SK-N-SH (cell line): ENCODE data around the gene AP3S2. TPM values are rescaled to one million over a fixed set of nuclear protein-coding genes. Genes with fewer than 3 reads are reported as not detected.

Source experiments
- CTCF ChIA-PET: fragments of 300-600, 350-600 bp; formaldehyde crosslinking; extraction: SDS; loops from one replicate; lab custom pipeline; 2021; lab: Yijun Ruan, JAX
- POLR2A ChIA-PET: fragments of 350-600 bp; sonication (Branson Sonifier 250); formaldehyde crosslinking; extraction: SDS; loops from one replicate; lab custom pipeline; 2020; ENCODE audit warnings: antibody characterized with exemption, inconsistent platforms; lab: Yijun Ruan, JAX
- DNase-seq: peaks from one replicate; pipeline ENCODE4 v3.0.0; 2012
- H2AFZ ChIP-seq: fragments of 200-600 bp; sonication (generic); 2 replicates; pipeline ENCODE4 v1.8.1; 2016; ENCODE audit warnings: antibody characterized with exemption, mild to moderate bottlenecking, low read depth
- H3F3A ChIP-seq: fragments of 200-600 bp; sonication (generic); replicated peaks from 2 replicates; pipeline ENCODE3; 2016; ENCODE audit warnings: antibody characterized with exemption, mild to moderate bottlenecking; ENCODE audit not compliant: insufficient read depth
- H3K27ac ChIP-seq, 2 experiments: fragments of 200-500 bp in 1 of 2; fragments of 200-600 bp in 1 of 2; sonication (Bioruptor generic) in 1 of 2; sonication (generic), shearing (Covaris generic) in 1 of 2; 2 replicates each; pipeline versions ENCODE4 v1.5.1 to v1.6.1; 2014 to 2016; ENCODE audit warnings: low read depth in 2 of 2, inconsistent platforms in 1 of 2, low read length in 1 of 2, mild to moderate bottlenecking in 1 of 2, mixed read lengths in 1 of 2
- H3K27me3 ChIP-seq: fragments of 200-600 bp; sonication (generic), shearing (Covaris generic); 2 replicates; pipeline ENCODE4 v1.6.1; 2016; ENCODE audit warnings: mixed run types; ENCODE audit not compliant: insufficient read depth
- H3K36me3 ChIP-seq, 2 experiments: fragments of 200-500 bp in 1 of 2; fragments of 200-600 bp in 1 of 2; sonication (Bioruptor generic) in 1 of 2; sonication (generic) in 1 of 2; replicated peaks in 1 of 2; 2 replicates each; pipeline versions ENCODE3 to v1.5.1; 2014 to 2016; ENCODE audit warnings: low read length in 1 of 2, mild to moderate bottlenecking in 1 of 2; ENCODE audit not compliant: insufficient read depth in 2 of 2, control insufficient read depth in 1 of 2
- H3K4me1 ChIP-seq, 2 experiments: fragments of 200-500 bp in 1 of 2; fragments of 200-600 bp in 1 of 2; sonication (Bioruptor generic) in 1 of 2; sonication (generic), shearing (Covaris generic) in 1 of 2; 2 replicates each; pipeline versions ENCODE4 v1.5.1 to v1.6.1; 2014 to 2016; ENCODE audit warnings: low read depth in 1 of 2, low read length in 1 of 2, mixed run types in 1 of 2; ENCODE audit not compliant: insufficient read depth in 2 of 2, control insufficient read depth in 1 of 2
- H3K4me2 ChIP-seq: fragments of 200-600 bp; sonication (generic), shearing (Covaris generic); 2 replicates; pipeline ENCODE4 v1.6.1; 2017; ENCODE audit warnings: mixed run types
- H3K4me3 ChIP-seq, 2 experiments: fragments of 200-500 bp in 1 of 2; fragments of 200-600 bp in 1 of 2; sonication (Bioruptor generic) in 1 of 2; sonication (generic), shearing (Covaris generic) in 1 of 2; 2 replicates each; pipeline versions ENCODE4 v1.5.1 to v1.8.1; 2014 to 2016; ENCODE audit warnings: low read depth in 2 of 2, inconsistent platforms in 1 of 2, low read length in 1 of 2, mild to moderate bottlenecking in 1 of 2, mixed read lengths in 1 of 2, moderate library complexity in 1 of 2
- H3K79me2 ChIP-seq: fragments of 200-600 bp; sonication (generic); 2 replicates; pipeline ENCODE4 v1.8.1; 2017; ENCODE audit warnings: mild to moderate bottlenecking; ENCODE audit not compliant: insufficient read depth
- H3K9ac ChIP-seq: fragments of 200-600 bp; sonication (generic); 2 replicates; pipeline ENCODE4 v1.6.1; 2017; ENCODE audit warnings: mixed run types
- H3K9me2 ChIP-seq: fragments of 200-600 bp; sonication (generic); 2 replicates; pipeline ENCODE4 v1.6.1; 2017; ENCODE audit warnings: mixed run types
- H3K9me3 ChIP-seq: fragments of 200-600 bp; sonication (generic); 2 replicates; pipeline ENCODE4 v1.6.1; 2017; ENCODE audit warnings: mixed run types, mild to moderate bottlenecking, moderate library complexity
- H4K20me1 ChIP-seq: fragments of 200-600 bp; sonication (generic); 2 replicates; pipeline ENCODE4 v1.6.1; 2017; ENCODE audit warnings: mild to moderate bottlenecking, mixed run types; ENCODE audit not compliant: insufficient read depth
- ELF1 ChIP-seq: IDR thresholded peaks from 2 replicates; pipeline ENCODE4 v1.4.0; 2012
- EP300 ChIP-seq, 2 experiments: IDR thresholded peaks; 2 replicates each; pipeline versions ENCODE4 v1.4.0 to v1.6.1; 2012; ENCODE audit warnings: borderline replicate concordance in 1 of 2, low read depth in 1 of 2, low read length in 1 of 2
- EZH2phosphoT487 ChIP-seq: fragments of 200-600 bp; sonication (generic); IDR thresholded peaks from 2 replicates; pipeline ENCODE4 v1.6.1; 2017; ENCODE audit warnings: low read depth, mixed run types, mild to moderate bottlenecking, antibody characterized with exemption, moderate library complexity, borderline replicate concordance
- FOXJ3 ChIP-seq: sonication (generic); formaldehyde crosslinking; IDR thresholded peaks from 2 replicates; pipeline ENCODE4 v1.5.1; 2020; ENCODE audit warnings: mild to moderate bottlenecking, missing genetic modification reagents
- FOXM1 ChIP-seq: IDR thresholded peaks from 2 replicates; pipeline ENCODE4 v1.4.0; 2012; ENCODE audit warnings: low read depth, mild to moderate bottlenecking
- GATA2 ChIP-seq: sonication (generic); formaldehyde crosslinking; IDR thresholded peaks from 2 replicates; pipeline ENCODE4 v1.5.0; 2020; ENCODE audit warnings: mild to moderate bottlenecking, missing genetic modification reagents
- NRF1 ChIP-seq: IDR thresholded peaks from 2 replicates; pipeline ENCODE4 v1.6.1; 2012; ENCODE audit warnings: low read depth, mild to moderate bottlenecking, low read length
- RCOR1 ChIP-seq: fragments of 150-350 bp; IDR thresholded peaks from 2 replicates; pipeline ENCODE4 v1.6.1; 2017; ENCODE audit warnings: antibody characterized with exemption, low read length
- RFX5 ChIP-seq: IDR thresholded peaks from 2 replicates; pipeline ENCODE4 v1.6.1; 2012; ENCODE audit warnings: mild to moderate bottlenecking, improper control_type of control experiment, low read length
- TCF12 ChIP-seq: IDR thresholded peaks from 2 replicates; pipeline ENCODE4 v1.4.0; 2012
- YY1 ChIP-seq: IDR thresholded peaks from 2 replicates; pipeline ENCODE4 v1.4.0; 2012; ENCODE audit warnings: low read depth, mild to moderate bottlenecking
- WGBS: methylation state at CpG from one replicate; pipeline ENCODE4 v1.1.6; 2017; ENCODE audit warnings: low lambda C conversion rate; 5-methylcytosine and 5-hydroxymethylcytosine counted together
- polyA plus RNA-seq, 3 experiments: library from polyadenylated mRNA; depleted of rRNA; stranded (reverse); fragments of >200 nt; gene quantifications; 2 replicates each; pipeline ENCODE4 v1.2.3, GENCODE V29; 2012
- TF ChIP-seq, protein P1 (sequence below): IDR thresholded peaks from 2 replicates; pipeline ENCODE4 v1.4.0; 2012; ENCODE audit warnings: low read depth, borderline replicate concordance
- TF ChIP-seq, protein P2 (sequence below): IDR thresholded peaks from 2 replicates; pipeline ENCODE4 v1.4.0; 2012; ENCODE audit warnings: low read depth, borderline replicate concordance
- TF ChIP-seq, protein P3 (sequence below): fragments of 150-350 bp; IDR thresholded peaks from 2 replicates; pipeline ENCODE4 v1.6.1; 2016; ENCODE audit warnings: mild to moderate bottlenecking, low read depth, low read length
- TF ChIP-seq, protein P4 (sequence below): fragments of 150-350 bp; IDR thresholded peaks from 2 replicates; pipeline ENCODE4 v1.6.1; 2017; ENCODE audit warnings: antibody characterized with exemption, low read length, low read depth, borderline replicate concordance
- TF ChIP-seq, protein P5 (sequence below): IDR thresholded peaks from 2 replicates; pipeline ENCODE4 v1.6.1; 2012; ENCODE audit warnings: mild to moderate bottlenecking, low read depth, low read length, moderate library complexity

The AP3S2 gene
- polyA plus RNA-seq, 1 of the 3 experiments (the other 2 are of a cell fraction), result 11.9 TPM

DNA sequence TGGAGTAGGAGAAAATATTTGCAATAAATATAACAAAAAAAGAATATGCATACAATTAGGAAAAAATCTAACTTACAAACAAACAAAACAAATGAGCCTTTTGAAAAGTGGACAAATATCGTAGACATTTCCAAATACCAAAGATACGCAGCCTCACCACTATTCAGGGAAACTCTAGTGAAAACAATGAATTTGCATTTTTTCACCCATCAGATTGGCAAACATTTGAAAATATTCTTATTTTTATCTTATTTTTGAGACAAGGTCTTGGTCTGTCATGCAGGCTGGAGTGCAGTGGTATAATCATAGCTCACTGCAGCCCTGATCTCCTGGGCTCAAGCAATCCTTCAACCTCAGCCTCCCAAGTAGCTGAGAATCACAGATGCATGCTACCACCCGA lies 15.5 kb downstream of the AP3S2 start:
- H2AFZ ChIP-seq, result no peak overlapping the region
- ChIA-PET CTCF (interaction anchor here (2.9 to 8.2 kb wide), 3 partner anchors 10 to 138 kb away, joined by 15 to 153 read pairs (median 58); no protein-coding TSS in a partner anchor), POLR2A (no interaction called here)
- peaks cover 23 to 42% of the 10 kb centered on the region in 2 experiments for H3K36me3 ChIP-seq
- no peaks in the 10 kb centered on the region for H3K9me2 ChIP-seq
- TF ChIP-seq, protein P1, sequence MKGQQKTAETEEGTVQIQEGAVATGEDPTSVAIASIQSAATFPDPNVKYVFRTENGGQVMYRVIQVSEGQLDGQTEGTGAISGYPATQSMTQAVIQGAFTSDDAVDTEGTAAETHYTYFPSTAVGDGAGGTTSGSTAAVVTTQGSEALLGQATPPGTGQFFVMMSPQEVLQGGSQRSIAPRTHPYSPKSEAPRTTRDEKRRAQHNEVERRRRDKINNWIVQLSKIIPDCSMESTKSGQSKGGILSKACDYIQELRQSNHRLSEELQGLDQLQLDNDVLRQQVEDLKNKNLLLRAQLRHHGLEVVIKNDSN, result no peak
- TF ChIP-seq EZH2phosphoT487, result no peak
- TF ChIP-seq, protein P2, sequence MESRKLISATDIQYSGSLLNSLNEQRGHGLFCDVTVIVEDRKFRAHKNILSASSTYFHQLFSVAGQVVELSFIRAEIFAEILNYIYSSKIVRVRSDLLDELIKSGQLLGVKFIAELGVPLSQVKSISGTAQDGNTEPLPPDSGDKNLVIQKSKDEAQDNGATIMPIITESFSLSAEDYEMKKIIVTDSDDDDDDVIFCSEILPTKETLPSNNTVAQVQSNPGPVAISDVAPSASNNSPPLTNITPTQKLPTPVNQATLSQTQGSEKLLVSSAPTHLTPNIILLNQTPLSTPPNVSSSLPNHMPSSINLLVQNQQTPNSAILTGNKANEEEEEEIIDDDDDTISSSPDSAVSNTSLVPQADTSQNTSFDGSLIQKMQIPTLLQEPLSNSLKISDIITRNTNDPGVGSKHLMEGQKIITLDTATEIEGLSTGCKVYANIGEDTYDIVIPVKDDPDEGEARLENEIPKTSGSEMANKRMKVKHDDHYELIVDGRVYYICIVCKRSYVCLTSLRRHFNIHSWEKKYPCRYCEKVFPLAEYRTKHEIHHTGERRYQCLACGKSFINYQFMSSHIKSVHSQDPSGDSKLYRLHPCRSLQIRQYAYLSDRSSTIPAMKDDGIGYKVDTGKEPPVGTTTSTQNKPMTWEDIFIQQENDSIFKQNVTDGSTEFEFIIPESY, result no peak
- TF ChIP-seq YY1, result no peak
- TF ChIP-seq, protein P3, sequence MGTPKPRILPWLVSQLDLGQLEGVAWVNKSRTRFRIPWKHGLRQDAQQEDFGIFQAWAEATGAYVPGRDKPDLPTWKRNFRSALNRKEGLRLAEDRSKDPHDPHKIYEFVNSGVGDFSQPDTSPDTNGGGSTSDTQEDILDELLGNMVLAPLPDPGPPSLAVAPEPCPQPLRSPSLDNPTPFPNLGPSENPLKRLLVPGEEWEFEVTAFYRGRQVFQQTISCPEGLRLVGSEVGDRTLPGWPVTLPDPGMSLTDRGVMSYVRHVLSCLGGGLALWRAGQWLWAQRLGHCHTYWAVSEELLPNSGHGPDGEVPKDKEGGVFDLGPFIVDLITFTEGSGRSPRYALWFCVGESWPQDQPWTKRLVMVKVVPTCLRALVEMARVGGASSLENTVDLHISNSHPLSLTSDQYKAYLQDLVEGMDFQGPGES, result no peak
- TF ChIP-seq FOXM1, result no peak
- no peak for TF ChIP-seq FOXJ3
- TF ChIP-seq, protein P4, sequence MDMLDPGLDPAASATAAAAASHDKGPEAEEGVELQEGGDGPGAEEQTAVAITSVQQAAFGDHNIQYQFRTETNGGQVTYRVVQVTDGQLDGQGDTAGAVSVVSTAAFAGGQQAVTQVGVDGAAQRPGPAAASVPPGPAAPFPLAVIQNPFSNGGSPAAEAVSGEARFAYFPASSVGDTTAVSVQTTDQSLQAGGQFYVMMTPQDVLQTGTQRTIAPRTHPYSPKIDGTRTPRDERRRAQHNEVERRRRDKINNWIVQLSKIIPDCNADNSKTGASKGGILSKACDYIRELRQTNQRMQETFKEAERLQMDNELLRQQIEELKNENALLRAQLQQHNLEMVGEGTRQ, result no peak
- TF ChIP-seq TCF12, result no peak
- TF ChIP-seq RCOR1, result no peak
- no peak for TF ChIP-seq NRF1
- no peak for TF ChIP-seq RFX5
- TF ChIP-seq ELF1, result no peak
- TF ChIP-seq GATA2 (CRISPR knock-in tag), result no peak
- TF ChIP-seq, protein P5, sequence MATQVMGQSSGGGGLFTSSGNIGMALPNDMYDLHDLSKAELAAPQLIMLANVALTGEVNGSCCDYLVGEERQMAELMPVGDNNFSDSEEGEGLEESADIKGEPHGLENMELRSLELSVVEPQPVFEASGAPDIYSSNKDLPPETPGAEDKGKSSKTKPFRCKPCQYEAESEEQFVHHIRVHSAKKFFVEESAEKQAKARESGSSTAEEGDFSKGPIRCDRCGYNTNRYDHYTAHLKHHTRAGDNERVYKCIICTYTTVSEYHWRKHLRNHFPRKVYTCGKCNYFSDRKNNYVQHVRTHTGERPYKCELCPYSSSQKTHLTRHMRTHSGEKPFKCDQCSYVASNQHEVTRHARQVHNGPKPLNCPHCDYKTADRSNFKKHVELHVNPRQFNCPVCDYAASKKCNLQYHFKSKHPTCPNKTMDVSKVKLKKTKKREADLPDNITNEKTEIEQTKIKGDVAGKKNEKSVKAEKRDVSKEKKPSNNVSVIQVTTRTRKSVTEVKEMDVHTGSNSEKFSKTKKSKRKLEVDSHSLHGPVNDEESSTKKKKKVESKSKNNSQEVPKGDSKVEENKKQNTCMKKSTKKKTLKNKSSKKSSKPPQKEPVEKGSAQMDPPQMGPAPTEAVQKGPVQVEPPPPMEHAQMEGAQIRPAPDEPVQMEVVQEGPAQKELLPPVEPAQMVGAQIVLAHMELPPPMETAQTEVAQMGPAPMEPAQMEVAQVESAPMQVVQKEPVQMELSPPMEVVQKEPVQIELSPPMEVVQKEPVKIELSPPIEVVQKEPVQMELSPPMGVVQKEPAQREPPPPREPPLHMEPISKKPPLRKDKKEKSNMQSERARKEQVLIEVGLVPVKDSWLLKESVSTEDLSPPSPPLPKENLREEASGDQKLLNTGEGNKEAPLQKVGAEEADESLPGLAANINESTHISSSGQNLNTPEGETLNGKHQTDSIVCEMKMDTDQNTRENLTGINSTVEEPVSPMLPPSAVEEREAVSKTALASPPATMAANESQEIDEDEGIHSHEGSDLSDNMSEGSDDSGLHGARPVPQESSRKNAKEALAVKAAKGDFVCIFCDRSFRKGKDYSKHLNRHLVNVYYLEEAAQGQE, result no peak
- TF ChIP-seq EP300 (IDR thresholded peaks at IDR 0.05; ENCODE audit: borderline replicate concordance in 1 of 2, low read depth in 1 of 2, low read length in 1 of 2), result no peak
- H3K27ac ChIP-seq, result no peak overlapping the region
- no peaks in the 10 kb centered on the region for H3K4me1 ChIP-seq
- no peak overlapping the region for H3K9ac ChIP-seq
- no peak overlapping the region for H3K4me2 ChIP-seq
- H3K79me2 ChIP-seq, result no peaks in the 10 kb centered on the region
- no peaks in the 10 kb centered on the region for H3K9me3 ChIP-seq
- H3K27me3 ChIP-seq, result no peaks in the 10 kb centered on the region
- H4K20me1 ChIP-seq, result no peaks in the 10 kb centered on the region
- H3F3A ChIP-seq, result peaks cover 12% of the 10 kb centered on the region
- DNase-seq, result no peak
- no peak overlapping the region for H3K4me3 ChIP-seq
- WGBS, result 94% methylated on average over 3 of the region's 3 CpGs
